HFFc6 (cell line): ENCODE measurements around the gene PCDH9. TPM values are rescaled to one million over a fixed set of nuclear protein-coding genes. Genes with fewer than 3 reads are reported as not detected.

Experiments
- DNase-seq: peaks from one replicate; pipeline ENCODE4 v3.0.0-alpha.2; 2018
- H3K27ac Mint-ChIP-seq: 2 replicates; pipeline ENCODE4 v1.8.0; 2020; ENCODE audit warnings: mild to moderate bottlenecking, mixed read lengths
- H3K27me3 Mint-ChIP-seq: 2 replicates; pipeline ENCODE4 v1.8.0; 2021; ENCODE audit warnings: mild to moderate bottlenecking, moderate library complexity, mixed read lengths; ENCODE audit not compliant: insufficient read depth
- H3K36me3 Mint-ChIP-seq: 2 replicates; pipeline ENCODE4 v1.8.0; 2021; ENCODE audit warnings: low read depth, mixed read lengths
- H3K4me1 Mint-ChIP-seq: 2 replicates; pipeline ENCODE4 v1.8.0; 2020; ENCODE audit warnings: low read depth, mixed read lengths
- H3K4me3 Mint-ChIP-seq: 2 replicates; pipeline ENCODE4 v1.8.0; 2020; ENCODE audit warnings: mild to moderate bottlenecking, moderate library complexity, mixed read lengths
- H3K9me3 Mint-ChIP-seq: 2 replicates; pipeline ENCODE4 v1.8.0; 2020; ENCODE audit warnings: mild to moderate bottlenecking, mixed read lengths
- total RNA-seq, 6 experiments: library from RNA; stranded (reverse); fragmentation: NEBNext Ultra II Directional; extraction: Animal tissue kit (Norgen Biotek cat#: 25700); gene quantifications; 2 replicates in 1 of 6; 3 replicates in 5 of 6; pipeline ENCODE4 v1.2.3, GENCODE V29; 2021
- TF ChIP-seq, protein P1 (sequence below): fragments of 200-600 bp; sonication (generic); IDR thresholded peaks from 2 replicates; pipeline ENCODE4 v1.5.0; 2021; ENCODE audit warnings: antibody characterized with exemption, mild to moderate bottlenecking

PCDH9 gene
- total RNA-seq, 6 experiments from 2014 or later: 2.0 to 6.7 (median 2.6) TPM

DNA sequence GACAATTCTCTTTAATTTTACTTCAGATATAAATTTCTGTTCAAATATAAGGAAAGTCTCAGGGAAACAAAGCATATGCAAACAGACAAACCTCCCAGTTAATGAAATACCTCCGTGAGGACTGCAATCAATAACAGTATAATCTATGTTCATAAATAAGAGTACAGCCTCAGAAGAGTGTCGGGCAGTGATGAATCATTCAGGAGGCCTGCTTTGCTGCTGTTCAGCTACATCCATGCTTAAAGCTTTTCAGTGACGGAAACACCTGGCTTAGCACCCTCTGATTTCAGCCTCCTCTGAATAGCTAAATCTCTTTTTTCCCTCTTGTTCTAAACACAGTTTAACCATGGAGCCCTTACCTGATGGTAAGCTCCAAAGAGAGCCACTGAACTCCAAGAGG lies 69.0 kb downstream of the PCDH9 start:
- TF ChIP-seq, protein P1, sequence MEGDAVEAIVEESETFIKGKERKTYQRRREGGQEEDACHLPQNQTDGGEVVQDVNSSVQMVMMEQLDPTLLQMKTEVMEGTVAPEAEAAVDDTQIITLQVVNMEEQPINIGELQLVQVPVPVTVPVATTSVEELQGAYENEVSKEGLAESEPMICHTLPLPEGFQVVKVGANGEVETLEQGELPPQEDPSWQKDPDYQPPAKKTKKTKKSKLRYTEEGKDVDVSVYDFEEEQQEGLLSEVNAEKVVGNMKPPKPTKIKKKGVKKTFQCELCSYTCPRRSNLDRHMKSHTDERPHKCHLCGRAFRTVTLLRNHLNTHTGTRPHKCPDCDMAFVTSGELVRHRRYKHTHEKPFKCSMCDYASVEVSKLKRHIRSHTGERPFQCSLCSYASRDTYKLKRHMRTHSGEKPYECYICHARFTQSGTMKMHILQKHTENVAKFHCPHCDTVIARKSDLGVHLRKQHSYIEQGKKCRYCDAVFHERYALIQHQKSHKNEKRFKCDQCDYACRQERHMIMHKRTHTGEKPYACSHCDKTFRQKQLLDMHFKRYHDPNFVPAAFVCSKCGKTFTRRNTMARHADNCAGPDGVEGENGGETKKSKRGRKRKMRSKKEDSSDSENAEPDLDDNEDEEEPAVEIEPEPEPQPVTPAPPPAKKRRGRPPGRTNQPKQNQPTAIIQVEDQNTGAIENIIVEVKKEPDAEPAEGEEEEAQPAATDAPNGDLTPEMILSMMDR: no peak

DNA sequence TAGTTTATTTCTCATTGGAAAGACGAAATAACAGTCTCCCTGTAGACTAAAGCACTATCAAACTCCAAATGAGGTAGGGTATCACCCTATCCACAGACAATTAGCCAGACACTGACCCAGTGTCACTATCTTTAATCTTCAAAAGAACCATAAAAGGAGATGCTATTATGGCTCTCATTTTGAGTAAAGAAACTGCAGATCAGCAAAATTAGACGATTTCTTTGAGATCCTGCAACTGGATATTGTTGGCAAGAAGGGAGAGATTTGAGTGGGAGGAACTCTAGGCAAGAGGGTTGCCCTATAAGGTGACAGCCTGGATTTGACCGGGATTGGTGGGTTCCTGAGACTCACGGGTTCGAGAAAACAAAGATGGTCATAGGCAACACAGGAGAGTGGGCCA lies 71.2 kb downstream of the PCDH9 start:
- no peak overlapping the region for H3K27ac Mint-ChIP-seq
- no peak overlapping the region for H3K4me3 Mint-ChIP-seq
- H3K36me3 Mint-ChIP-seq: no peaks in the 10 kb centered on the region
- DNase-seq: no peak
- TF ChIP-seq, protein P1: no peak
- H3K4me1 Mint-ChIP-seq: no peaks in the 10 kb centered on the region
- no peaks in the 10 kb centered on the region; the same call in 1 of the 2 replicates for H3K27me3 Mint-ChIP-seq
- no peaks in the 10 kb centered on the region for H3K9me3 Mint-ChIP-seq

More for the DNA sequence above, 69.0 kb downstream of the PCDH9 start:
- Mint-ChIP-seq H3K4me1 (no peaks in the 10 kb centered on the region), H3K27me3 (no peaks in the 10 kb centered on the region), H3K36me3 (no peaks in the 10 kb centered on the region), H3K9me3 (no peaks in the 10 kb centered on the region), H3K4me3 (no peak overlapping the region), H3K27ac (no peak overlapping the region)
- DNase-seq: no peak

DNA sequence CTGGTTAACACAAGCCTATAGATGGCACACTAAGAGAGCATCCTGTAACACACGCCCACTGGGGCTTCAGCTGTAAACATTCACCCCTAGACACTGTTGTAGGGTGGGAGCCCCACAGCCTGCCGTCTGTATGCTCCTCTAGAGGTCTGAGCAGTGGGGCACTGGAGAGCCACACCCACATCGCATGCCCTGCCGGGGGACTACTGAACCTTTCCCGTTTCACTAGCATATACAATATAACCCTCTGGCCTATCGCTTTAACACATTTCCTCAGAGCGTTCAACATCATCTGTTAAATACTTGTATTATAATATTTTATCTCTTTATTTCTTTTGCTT lies 73.4 kb downstream of the PCDH9 start:
- H3K36me3 Mint-ChIP-seq: no peaks in the 10 kb centered on the region
- H3K27ac Mint-ChIP-seq: no peak overlapping the region
- H3K4me1 Mint-ChIP-seq: no peaks in the 10 kb centered on the region
- TF ChIP-seq, protein P1: no peak
- H3K9me3 Mint-ChIP-seq: no peaks in the 10 kb centered on the region
- DNase-seq: no peak
- H3K27me3 Mint-ChIP-seq: no peaks in the 10 kb centered on the region; the same call in 1 of the 2 replicates
- no peak overlapping the region for H3K4me3 Mint-ChIP-seq

DNA sequence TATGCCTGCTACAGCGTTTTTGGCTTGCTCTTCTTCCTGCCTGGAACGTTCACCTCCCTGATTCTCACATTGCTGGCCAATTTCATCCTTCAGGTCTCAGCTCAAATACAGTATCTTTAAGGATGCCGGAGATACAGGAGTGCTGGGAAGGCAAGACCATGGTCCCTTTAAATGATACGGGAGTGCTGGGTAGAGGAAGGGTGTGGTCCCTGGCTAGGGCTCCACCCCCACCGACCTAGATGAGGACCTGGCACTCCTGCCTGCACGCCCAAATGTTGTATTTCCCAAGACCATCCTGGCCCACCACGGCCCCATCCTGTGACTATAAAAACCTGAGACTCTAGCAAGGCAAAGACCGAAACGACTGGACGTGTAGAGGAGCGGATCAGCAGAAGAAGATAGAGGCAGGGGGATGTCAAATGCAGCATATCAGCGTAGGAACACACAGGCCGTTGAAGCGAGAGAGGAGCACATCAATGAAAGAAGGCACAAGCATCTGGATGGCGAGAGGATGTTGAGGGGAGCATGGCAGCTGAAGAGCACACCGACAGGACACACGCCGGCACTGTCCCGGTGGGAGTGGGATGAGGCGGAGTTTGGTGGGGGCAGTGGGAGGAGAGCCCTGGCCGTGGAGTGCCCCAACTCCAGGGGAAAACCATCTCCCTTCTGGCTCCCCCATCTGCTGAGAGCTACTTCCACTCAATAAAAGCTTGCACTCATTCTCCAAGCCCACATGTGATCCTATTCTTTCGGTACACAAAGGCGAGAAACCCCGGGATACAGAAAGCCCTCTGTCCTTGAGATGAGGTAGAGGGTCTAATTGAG lies 74.0 kb downstream of the PCDH9 start:
- H3K27me3 Mint-ChIP-seq: no peaks in the 10 kb centered on the region; the same call in 1 of the 2 replicates
- no peaks in the 10 kb centered on the region for H3K36me3 Mint-ChIP-seq
- TF ChIP-seq, protein P1: no peak
- H3K27ac Mint-ChIP-seq: no peak overlapping the region
- no peak for DNase-seq
- no peak overlapping the region for H3K4me3 Mint-ChIP-seq
- no peaks in the 10 kb centered on the region for H3K4me1 Mint-ChIP-seq
- no peaks in the 10 kb centered on the region for H3K9me3 Mint-ChIP-seq

DNA sequence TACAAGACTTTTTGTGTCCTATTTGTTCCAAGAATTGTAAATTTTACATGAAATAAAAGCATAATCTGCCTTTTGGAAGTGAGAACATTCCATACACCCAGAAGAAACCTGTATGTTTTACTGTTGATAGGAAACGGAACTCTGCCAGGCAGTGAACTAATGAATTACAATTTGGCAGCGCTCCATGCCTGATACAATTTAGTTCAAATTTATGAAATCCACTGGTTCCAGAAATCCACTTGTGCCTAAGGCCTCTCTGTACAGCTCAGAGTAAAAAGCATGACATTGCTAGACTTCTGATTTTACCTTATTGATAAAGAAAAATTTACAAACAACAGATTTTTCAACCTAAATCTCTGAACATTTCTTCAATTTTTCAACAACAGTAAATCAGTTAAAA lies 78.1 kb downstream of the PCDH9 start:
- H3K27me3 Mint-ChIP-seq: no peaks in the 10 kb centered on the region; the same call in 1 of the 2 replicates
- DNase-seq: no peak
- TF ChIP-seq, protein P1: no peak
- H3K36me3 Mint-ChIP-seq: no peaks in the 10 kb centered on the region
- H3K9me3 Mint-ChIP-seq: no peaks in the 10 kb centered on the region
- peaks cover 13% of the 10 kb centered on the region for H3K4me1 Mint-ChIP-seq
- H3K27ac Mint-ChIP-seq: no peak overlapping the region
- H3K4me3 Mint-ChIP-seq: no peak overlapping the region
